Stimulated activated CD4-positive, alpha-beta T cell treated with anti-CD3 and anti-CD28 coated beads, Interleukin-1b, Interleukin-23, amount 100 ng/mL, for 24 hours (primary cell): ENCODE data around the gene SFXN2.
"Not testable (repeated sequence)": the region's sequence is repeated elsewhere in the genome, so short reads cannot be mapped to it uniquely, and the experiment has no call there.

Source experiments
- DNase-seq, 4 experiments: peaks; one replicate each; pipeline ENCODE4 v3.0.0-alpha.2; 2020; ENCODE audit warnings: low read depth in 4 of 4, low spot score in 1 of 4

The SFXN2 gene

GRCh38 chr10:102752266-102752930 is 38.0 kb downstream of the SFXN2 start:
- no peak for DNase-seq

- no peak for DNase-seq
Observed at GRCh38 chr10:102752934-102753664, 38.7 kb downstream of the SFXN2 start.

- DNase-seq, result no peak
Observed at GRCh38 chr10:102753718-102754117, 39.3 kb downstream of the SFXN2 start.

- DNase-seq, result no peak
Observed at GRCh38 chr10:102757323-102757722, 42.9 kb downstream of the SFXN2 start.

- no peak for DNase-seq
Observed at GRCh38 chr10:102758240-102758932, 44.0 kb downstream of the SFXN2 start.

- not testable (repeated sequence) for DNase-seq
Observed at GRCh38 chr10:102758933-102759262, 44.5 kb downstream of the SFXN2 start.

GRCh38 chr10:102759497-102760210 is 45.2 kb downstream of the SFXN2 start:
- DNase-seq, result no peak

GRCh38 chr10:102761981-102762380 is 47.5 kb downstream of the SFXN2 start:
- no peak for DNase-seq

GRCh38 chr10:102762401-102763015 is 48.1 kb downstream of the SFXN2 start:
- DNase-seq, result no peak

GRCh38 chr10:102763037-102763607 is 48.7 kb downstream of the SFXN2 start:
- no peak for DNase-seq

GRCh38 chr10:102764470-102765161 is 50.2 kb downstream of the SFXN2 start:
- no peak for DNase-seq

GRCh38 chr10:102765336-102765735 is 50.9 kb downstream of the SFXN2 start:
- no peak for DNase-seq

GRCh38 chr10:102767428-102768160 is 53.2 kb downstream of the SFXN2 start:
- DNase-seq, result no peak

GRCh38 chr10:102769375-102770107 is 55.1 kb downstream of the SFXN2 start:
- DNase-seq, result no peak

GRCh38 chr10:102770108-102770482 is 55.7 kb downstream of the SFXN2 start:
- DNase-seq, result no peak

GRCh38 chr10:102770792-102771191 is 56.4 kb downstream of the SFXN2 start:
- no peak for DNase-seq

- no peak for DNase-seq
Observed at GRCh38 chr10:102773320-102773719, 58.9 kb downstream of the SFXN2 start.

GRCh38 chr10:102773986-102774385 is 59.5 kb downstream of the SFXN2 start:
- no peak for DNase-seq
